GM18511 (cell line): ENCODE data around the gene EIF1B.

Experiments used
- ATAC-seq: cut with Tn5 transposase; IDR thresholded peaks from one replicate; pipeline ENCODE4 v1.9.1; 2021; ENCODE audit warnings: mild to moderate bottlenecking, moderate library complexity; ENCODE audit not compliant: unreplicated experiment

EIF1B gene

GRCh38 chr3:40340541-40341170, 31.1 kb downstream of the EIF1B start:
- no peak for ATAC-seq

DNA sequence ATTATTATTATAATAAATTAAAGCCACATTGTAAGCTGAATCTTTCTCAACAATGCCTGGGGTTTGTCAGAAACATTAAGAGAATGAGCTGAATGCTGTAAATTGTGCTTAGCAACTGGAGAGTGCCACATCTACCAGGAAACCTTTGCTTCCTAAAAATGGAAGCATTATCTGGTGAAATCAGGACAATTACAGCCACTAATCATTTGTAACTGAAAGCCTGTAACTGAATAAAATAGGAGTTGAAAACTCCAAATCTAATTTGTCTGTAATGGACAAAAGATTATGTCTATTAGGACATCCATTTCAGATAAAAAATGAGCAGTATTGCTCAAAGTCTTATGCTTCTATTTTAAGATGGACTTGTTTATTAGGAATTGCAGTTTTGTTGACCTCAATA, 32.2 kb downstream of the EIF1B start:
- ATAC-seq: no peak

DNA sequence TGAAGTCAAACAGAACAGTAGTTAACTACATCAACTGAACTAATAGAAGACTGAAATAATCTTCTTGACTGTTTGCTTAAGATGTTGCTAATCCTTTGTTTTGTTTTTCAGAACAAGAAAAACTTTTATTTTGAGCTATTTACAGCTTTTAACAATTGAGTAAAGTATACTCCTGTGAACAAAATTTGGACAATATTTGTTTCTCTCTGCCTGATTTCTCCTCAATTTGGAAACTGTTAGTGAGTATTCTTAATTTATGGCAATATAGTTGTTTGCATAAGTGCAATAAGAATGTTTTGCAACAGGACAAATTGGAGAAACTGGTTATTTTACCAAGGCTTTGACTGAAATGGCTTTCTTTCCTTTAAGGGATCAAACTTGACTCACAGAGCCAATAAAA, 41.0 kb downstream of the EIF1B start:
- no peak for ATAC-seq

- ATAC-seq: no peak
Measured at GRCh38 chr3:40355410-40355809, 45.9 kb downstream of the EIF1B start.

DNA sequence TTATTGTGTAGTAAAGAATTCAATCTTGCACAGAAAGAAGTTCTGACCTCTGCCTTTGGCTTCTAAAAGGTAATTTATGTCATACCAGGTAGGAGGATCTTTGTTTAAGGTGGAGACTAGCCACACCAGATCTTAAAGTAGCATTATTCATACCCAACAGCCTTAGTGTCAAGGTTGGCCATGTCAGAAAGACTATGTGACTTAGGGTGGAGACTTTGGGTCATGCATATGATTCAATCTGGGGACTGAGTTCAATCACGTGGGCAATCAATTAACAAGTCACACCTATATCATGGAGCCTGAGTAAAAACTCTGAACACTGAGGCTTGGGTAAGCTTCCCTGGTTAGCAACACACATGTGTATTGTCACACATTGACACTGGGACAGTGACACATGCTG, 48.9 kb downstream of the EIF1B start:
- no peak for ATAC-seq
